OCI-LY7 (cell line): Measurements from ENCODE around the gene COL11A2. TPM values are rescaled to one million over a fixed set of nuclear protein-coding genes. Genes with fewer than 3 reads are reported as not detected.

Experiments
- BruUV-seq: library from RNA; stranded (reverse); fragments of 400-500 nt; replicated peaks from 2 replicates; lab custom pipeline; 2021; lab: Mats Ljungman, UMichigan
- CTCF ChIA-PET: fragments of 300-600 bp; sonication (Branson Sonifier 250); formaldehyde crosslinking; loops from one replicate; lab custom pipeline; 2022; ENCODE audit warnings: antibody characterized with exemption; ENCODE audit not compliant: unreplicated experiment; lab: Charles Lee
- POLR2A ChIA-PET: fragments of 300-600 bp; sonication (Branson Sonifier 250); formaldehyde crosslinking; loops from one replicate; lab custom pipeline; 2022; ENCODE audit warnings: antibody characterized with exemption; lab: Charles Lee
- DNase-seq: peaks from one replicate; pipeline ENCODE4 v3.0.0-alpha.2; 2015; ENCODE audit warnings: low spot score
- H2AFZ ChIP-seq: fragments of 200-600 bp; sonication (generic), shearing (Covaris generic); 2 replicates; pipeline ENCODE4 v1.6.1; 2014; ENCODE audit warnings: mild to moderate bottlenecking, antibody characterized with exemption, low read length, moderate library complexity
- H3K27ac ChIP-seq: fragments of 200-600 bp; sonication (generic); 2 replicates; pipeline ENCODE4 v1.5.1; 2014; ENCODE audit warnings: mixed run types, low read depth, mild to moderate bottlenecking, moderate library complexity, low read length, inconsistent platforms; ENCODE audit not compliant: poor library complexity, severe bottlenecking
- H3K36me3 ChIP-seq: fragments of 200-600 bp; sonication (generic); 2 replicates; pipeline ENCODE4 v1.6.1; 2014; ENCODE audit warnings: mild to moderate bottlenecking, antibody characterized with exemption, low read length, moderate library complexity, mixed read lengths; ENCODE audit not compliant: insufficient read depth
- H3K4me1 ChIP-seq: fragments of 200-600 bp; sonication (generic); 2 replicates; pipeline ENCODE4 v1.5.1; 2014; ENCODE audit warnings: mild to moderate bottlenecking, low read length; ENCODE audit not compliant: insufficient read depth, poor library complexity, severe bottlenecking
- H3K4me2 ChIP-seq: fragments of 200-600 bp; sonication (generic); 2 replicates; pipeline ENCODE4 v1.6.1; 2014; ENCODE audit warnings: mild to moderate bottlenecking, low read length
- H3K4me3 ChIP-seq: fragments of 200-600 bp; sonication (generic); 2 replicates; pipeline ENCODE4 v1.5.1; 2014; ENCODE audit warnings: mild to moderate bottlenecking, low read depth, low read length; ENCODE audit not compliant: poor library complexity, severe bottlenecking
- H3K79me2 ChIP-seq: fragments of 200-600 bp; sonication (generic); 2 replicates; pipeline ENCODE4 v1.6.1; 2016; ENCODE audit warnings: low read depth, mild to moderate bottlenecking, low read length, moderate library complexity, mixed read lengths; ENCODE audit not compliant: insufficient read depth
- H3K9me2 ChIP-seq: fragments of 200-600 bp; sonication (generic); 2 replicates; pipeline ENCODE4 v1.6.1; 2016; ENCODE audit warnings: mild to moderate bottlenecking, low read length, mixed read lengths; ENCODE audit not compliant: insufficient read depth
- H3K9me3 ChIP-seq: fragments of 200-600 bp; sonication (generic); 2 replicates; pipeline ENCODE4 v1.6.1; 2014; ENCODE audit warnings: mild to moderate bottlenecking, mixed run types, low read length, mixed read lengths
- H4K20me1 ChIP-seq: fragments of 200-600 bp; sonication (generic); 2 replicates; pipeline ENCODE4 v1.6.1; 2014; ENCODE audit warnings: mild to moderate bottlenecking, antibody characterized with exemption, low read length, moderate library complexity, mixed read lengths; ENCODE audit not compliant: insufficient read depth
- EZH2phosphoT487 ChIP-seq: fragments of 200-600 bp; sonication (generic); IDR thresholded peaks from 2 replicates; pipeline ENCODE4 v1.6.1; 2018; ENCODE audit warnings: low read depth, borderline replicate concordance, mild to moderate bottlenecking, mixed run types, antibody characterized with exemption, low read length, moderate library complexity, mixed read lengths
- intact Hi-C: fragments of 100-400 bp; cut with micrococcal nuclease; formaldehyde crosslinking; loops from one replicate; pipeline ENCODE4 v1.10.0; 2022; ENCODE audit not compliant: unreplicated experiment
- total RNA-seq, 2 experiments: library from RNA; depleted of rRNA in 1 of 2; stranded (reverse); fragments of >200 nt in 1 of 2; shearing (Covaris generic) in 1 of 2; gene quantifications; 2 replicates each; pipeline ENCODE4 v1.2.3, GENCODE V29; 2014 to 2022
- TF ChIP-seq, protein P1 (sequence below): fragments of 200-600 bp; sonication (generic); conservative IDR thresholded peaks from 2 replicates; pipeline ENCODE4 v1.5.1; 2014; ENCODE audit warnings: mild to moderate bottlenecking, antibody characterized with exemption, low read length, moderate library complexity, mixed read lengths

The COL11A2 gene
- total RNA-seq, 2 experiments from 2014 or later: 4.5 to 5.2 TPM

- POLR2A ChIA-PET: interaction anchor here (1.0 kb wide), 1 partner anchor 281 kb away, joined by 3 read pairs; the partner anchor contains the start of gene ZBTB9
These were observed 19.4 kb downstream of the COL11A2 start for GRCh38 chr6:33172688-33173534.

GRCh38 chr6:33171880-33172687 lies 20.2 kb downstream of the COL11A2 start:
- H3K4me2 ChIP-seq: no peak overlapping the region
- POLR2A ChIA-PET: no interaction called here
- H3K9me3 ChIP-seq: no peaks in the 10 kb centered on the region
- no peak for TF ChIP-seq EZH2phosphoT487
- TF ChIP-seq, protein P1, sequence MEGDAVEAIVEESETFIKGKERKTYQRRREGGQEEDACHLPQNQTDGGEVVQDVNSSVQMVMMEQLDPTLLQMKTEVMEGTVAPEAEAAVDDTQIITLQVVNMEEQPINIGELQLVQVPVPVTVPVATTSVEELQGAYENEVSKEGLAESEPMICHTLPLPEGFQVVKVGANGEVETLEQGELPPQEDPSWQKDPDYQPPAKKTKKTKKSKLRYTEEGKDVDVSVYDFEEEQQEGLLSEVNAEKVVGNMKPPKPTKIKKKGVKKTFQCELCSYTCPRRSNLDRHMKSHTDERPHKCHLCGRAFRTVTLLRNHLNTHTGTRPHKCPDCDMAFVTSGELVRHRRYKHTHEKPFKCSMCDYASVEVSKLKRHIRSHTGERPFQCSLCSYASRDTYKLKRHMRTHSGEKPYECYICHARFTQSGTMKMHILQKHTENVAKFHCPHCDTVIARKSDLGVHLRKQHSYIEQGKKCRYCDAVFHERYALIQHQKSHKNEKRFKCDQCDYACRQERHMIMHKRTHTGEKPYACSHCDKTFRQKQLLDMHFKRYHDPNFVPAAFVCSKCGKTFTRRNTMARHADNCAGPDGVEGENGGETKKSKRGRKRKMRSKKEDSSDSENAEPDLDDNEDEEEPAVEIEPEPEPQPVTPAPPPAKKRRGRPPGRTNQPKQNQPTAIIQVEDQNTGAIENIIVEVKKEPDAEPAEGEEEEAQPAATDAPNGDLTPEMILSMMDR: no peak
- H3K36me3 ChIP-seq: no peaks in the 10 kb centered on the region
- intact Hi-C loops: no loop called here
- no peak for DNase-seq
- H3K4me1 ChIP-seq: peaks cover 4% of the 10 kb centered on the region
- H3K27ac ChIP-seq: no peak overlapping the region
- H4K20me1 ChIP-seq: no peaks in the 10 kb centered on the region
- CTCF ChIA-PET: no interaction called here
- no peak overlapping the region for H3K4me3 ChIP-seq
- H2AFZ ChIP-seq: no peak overlapping the region
- H3K79me2 ChIP-seq: no peaks in the 10 kb centered on the region
- BruUV-seq: no TSS peak
- no peaks in the 10 kb centered on the region for H3K9me2 ChIP-seq

More at GRCh38 chr6:33172688-33173534, 19.4 kb downstream of the COL11A2 start:
- Histone ChIP-seq H3K4me2 (no peak overlapping the region), H3K9me3 (no peaks in the 10 kb centered on the region), H3K79me2 (no peaks in the 10 kb centered on the region), H3K9me2 (no peaks in the 10 kb centered on the region), H2AFZ (no peak overlapping the region), H3K27ac (no peak overlapping the region), H3K4me3 (no peak overlapping the region), H3K36me3 (no peaks in the 10 kb centered on the region), H4K20me1 (no peaks in the 10 kb centered on the region), H3K4me1 (peaks cover 4% of the 10 kb centered on the region)
- intact Hi-C loops: no loop called here
- no TSS peak for BruUV-seq
- no peak for TF ChIP-seq EZH2phosphoT487
- TF ChIP-seq, protein P1: peak; percentile 79
- DNase-seq: peak; percentile 35
- CTCF ChIA-PET: no interaction called here
